ENCODE measurements around the gene SLC35D3. TPM values are rescaled to one million over a fixed set of nuclear protein-coding genes. Genes with fewer than 3 reads are reported as not detected.
"Not testable (repeated sequence)": the region's sequence is repeated elsewhere in the genome, so short reads cannot be mapped to it uniquely, and the experiment has no call there.

SLC35D3 gene
- not detected for total RNA-seq

- no peak for DNase-seq
Observed at GRCh38 chr6:136921936-136922684, at the start of gene SLC35D3. Gene SLC35D3, plus strand, starts transcription at chr6:136922301. Its CDS starts 128 bp downstream, at chr6:136922429.

GRCh38 chr6:136873748-136874147, 48.4 kb upstream of the SLC35D3 start:
- no peak for DNase-seq

- DNase-seq: not testable (repeated sequence)
Observed at GRCh38 chr6:136876469-136876868, 45.6 kb upstream of the SLC35D3 start.

GRCh38 chr6:136880748-136881460, 41.2 kb upstream of the SLC35D3 start:
- no peak for DNase-seq

- DNase-seq: no peak
Observed at GRCh38 chr6:136886091-136886490, 36.0 kb upstream of the SLC35D3 start.

- no peak for DNase-seq
Observed at GRCh38 chr6:136887953-136888352, 34.1 kb upstream of the SLC35D3 start.

GRCh38 chr6:136889271-136890193, 32.6 kb upstream of the SLC35D3 start:
- no peak for DNase-seq

- DNase-seq: no peak
Observed at GRCh38 chr6:136890194-136890839, 31.8 kb upstream of the SLC35D3 start.

- no peak for DNase-seq
Observed at GRCh38 chr6:136890986-136891385, 31.1 kb upstream of the SLC35D3 start.

GRCh38 chr6:136893187-136893586, 28.9 kb upstream of the SLC35D3 start:
- no peak for DNase-seq

- DNase-seq: no peak
Observed at GRCh38 chr6:136895901-136896300, 26.2 kb upstream of the SLC35D3 start.

- no peak for DNase-seq
Observed at GRCh38 chr6:136897071-136897470, 25.0 kb upstream of the SLC35D3 start.

GRCh38 chr6:136901212-136901784, 20.8 kb upstream of the SLC35D3 start:
- no peak for DNase-seq

- not testable (repeated sequence) for DNase-seq
Observed at GRCh38 chr6:136904477-136904876, 17.6 kb upstream of the SLC35D3 start.

- DNase-seq: no peak
Observed at GRCh38 chr6:136914947-136915346, 7.2 kb upstream of the SLC35D3 start.

- DNase-seq: no peak
Observed at GRCh38 chr6:136918706-136919105, 3.4 kb upstream of the SLC35D3 start.

GRCh38 chr6:136920216-136920615, 1.9 kb upstream of the SLC35D3 start:
- DNase-seq: no peak

- DNase-seq: no peak
Observed at GRCh38 chr6:136920671-136921380, 1.3 kb upstream of the SLC35D3 start.

- no peak for DNase-seq
Observed at GRCh38 chr6:136921381-136921935, 643 bp upstream of the SLC35D3 start.

- DNase-seq: no peak
Observed at GRCh38 chr6:136922685-136923006, 545 bp downstream of the SLC35D3 start.
